ENCODE results near the gene XKRX. TPM values are rescaled to one million over a fixed set of nuclear protein-coding genes. Genes with fewer than 3 reads are reported as not detected.

The XKRX gene
- total RNA-seq, 1 experiment from 2014 or later = not detected

DNA sequence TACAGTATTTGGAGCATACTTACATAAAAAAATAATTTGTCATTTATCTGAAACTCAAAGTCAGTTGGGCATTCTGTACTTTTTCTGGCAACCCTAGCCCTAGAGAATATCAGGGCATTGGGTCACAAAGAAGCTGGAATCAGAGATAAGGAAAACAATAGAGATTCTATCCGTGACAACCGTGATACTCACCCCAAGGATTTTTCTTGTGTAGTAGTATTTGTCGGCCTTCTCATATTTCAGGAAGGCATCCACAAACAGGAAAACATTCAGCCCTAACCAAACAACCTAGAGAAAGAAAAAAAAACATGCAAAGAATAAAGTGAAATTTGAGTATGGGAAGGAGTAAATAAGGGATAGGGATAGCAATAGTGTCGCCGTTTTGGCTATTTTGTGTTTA is 58.2 kb downstream of the XKRX start:
- Histone ChIP-seq H3K9me3 (ENCODE audit: low read depth, low read length, poor library complexity, severe bottlenecking) (no peaks in the 10 kb centered on the region), H3K27ac (ENCODE audit: low read depth, low read length, poor library complexity, severe bottlenecking) (no peak overlapping the region), H3K4me3 (ENCODE audit: low read depth, low read length, poor library complexity, severe bottlenecking) (no peak overlapping the region), H3K36me3 (ENCODE audit: insufficient read depth, low read length, poor library complexity, severe bottlenecking) (no peaks in the 10 kb centered on the region), H3K27me3 (replicated peaks; ENCODE audit: insufficient read depth, low read depth, low read length, poor library complexity) (peaks cover 6% of the 10 kb centered on the region), H3K4me1 (ENCODE audit: insufficient read depth, low read length, poor library complexity, severe bottlenecking) (no peaks in the 10 kb centered on the region)
- intact Hi-C loops (cut with micrococcal nuclease; ENCODE audit: unreplicated experiment) = no loop called here
- CTCF ChIA-PET = no interaction called here
- TF ChIP-seq EZH2 (IDR thresholded peaks at IDR 0.05; ENCODE audit: borderline replicate concordance, low read depth, low read length, poor library complexity, severe bottlenecking) = no peak
- POLR2A ChIA-PET (ENCODE audit: low non-redundant PET) = no interaction called here
- BruUV-seq (replicated peaks) = no TSS peak
- DNase-seq (ENCODE audit: low spot score) = no peak

DNA sequence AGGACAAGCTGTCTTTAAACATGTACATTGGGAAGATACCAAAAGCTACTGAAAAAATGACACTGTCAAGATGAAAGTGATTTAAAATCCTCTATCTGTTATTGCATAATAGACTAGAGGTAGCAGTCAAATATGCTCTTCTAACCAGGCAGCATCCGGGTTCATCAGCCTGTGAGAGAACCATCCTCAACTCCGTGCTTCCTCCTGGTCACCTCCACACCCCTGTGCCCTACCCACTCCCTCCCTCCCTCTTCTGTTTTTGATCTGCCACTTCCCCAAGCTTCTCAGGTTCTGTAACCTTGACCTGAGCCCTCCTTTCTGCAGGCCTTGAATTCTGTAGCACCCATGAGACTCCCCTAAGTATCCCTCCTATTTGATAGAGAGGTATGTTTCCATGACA is 60.4 kb downstream of the XKRX start:
- Histone ChIP-seq H3K4me3 (ENCODE audit: low read depth, low read length, poor library complexity, severe bottlenecking) (no peak overlapping the region), H3K36me3 (ENCODE audit: insufficient read depth, low read length, poor library complexity, severe bottlenecking) (no peaks in the 10 kb centered on the region), H3K27ac (ENCODE audit: low read depth, low read length, poor library complexity, severe bottlenecking) (no peak overlapping the region), H3K9me3 (ENCODE audit: low read depth, low read length, poor library complexity, severe bottlenecking) (no peaks in the 10 kb centered on the region), H3K27me3 (replicated peaks; ENCODE audit: insufficient read depth, low read depth, low read length, poor library complexity) (no peaks in the 10 kb centered on the region), H3K4me1 (ENCODE audit: insufficient read depth, low read length, poor library complexity, severe bottlenecking) (no peaks in the 10 kb centered on the region)
- BruUV-seq (replicated peaks) = no TSS peak
- ChIA-PET CTCF (no interaction called here), POLR2A (ENCODE audit: low non-redundant PET) (no interaction called here)
- TF ChIP-seq, protein P1, sequence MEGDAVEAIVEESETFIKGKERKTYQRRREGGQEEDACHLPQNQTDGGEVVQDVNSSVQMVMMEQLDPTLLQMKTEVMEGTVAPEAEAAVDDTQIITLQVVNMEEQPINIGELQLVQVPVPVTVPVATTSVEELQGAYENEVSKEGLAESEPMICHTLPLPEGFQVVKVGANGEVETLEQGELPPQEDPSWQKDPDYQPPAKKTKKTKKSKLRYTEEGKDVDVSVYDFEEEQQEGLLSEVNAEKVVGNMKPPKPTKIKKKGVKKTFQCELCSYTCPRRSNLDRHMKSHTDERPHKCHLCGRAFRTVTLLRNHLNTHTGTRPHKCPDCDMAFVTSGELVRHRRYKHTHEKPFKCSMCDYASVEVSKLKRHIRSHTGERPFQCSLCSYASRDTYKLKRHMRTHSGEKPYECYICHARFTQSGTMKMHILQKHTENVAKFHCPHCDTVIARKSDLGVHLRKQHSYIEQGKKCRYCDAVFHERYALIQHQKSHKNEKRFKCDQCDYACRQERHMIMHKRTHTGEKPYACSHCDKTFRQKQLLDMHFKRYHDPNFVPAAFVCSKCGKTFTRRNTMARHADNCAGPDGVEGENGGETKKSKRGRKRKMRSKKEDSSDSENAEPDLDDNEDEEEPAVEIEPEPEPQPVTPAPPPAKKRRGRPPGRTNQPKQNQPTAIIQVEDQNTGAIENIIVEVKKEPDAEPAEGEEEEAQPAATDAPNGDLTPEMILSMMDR (conservative IDR thresholded peaks at IDR 0.05; ENCODE audit: low read depth, low read length) = no peak
- no peak for TF ChIP-seq EZH2 (IDR thresholded peaks at IDR 0.05; ENCODE audit: borderline replicate concordance, low read depth, low read length, poor library complexity, severe bottlenecking)
- DNase-seq (ENCODE audit: low spot score) = no peak
- intact Hi-C loops (cut with micrococcal nuclease; ENCODE audit: unreplicated experiment) = no loop called here

DNA sequence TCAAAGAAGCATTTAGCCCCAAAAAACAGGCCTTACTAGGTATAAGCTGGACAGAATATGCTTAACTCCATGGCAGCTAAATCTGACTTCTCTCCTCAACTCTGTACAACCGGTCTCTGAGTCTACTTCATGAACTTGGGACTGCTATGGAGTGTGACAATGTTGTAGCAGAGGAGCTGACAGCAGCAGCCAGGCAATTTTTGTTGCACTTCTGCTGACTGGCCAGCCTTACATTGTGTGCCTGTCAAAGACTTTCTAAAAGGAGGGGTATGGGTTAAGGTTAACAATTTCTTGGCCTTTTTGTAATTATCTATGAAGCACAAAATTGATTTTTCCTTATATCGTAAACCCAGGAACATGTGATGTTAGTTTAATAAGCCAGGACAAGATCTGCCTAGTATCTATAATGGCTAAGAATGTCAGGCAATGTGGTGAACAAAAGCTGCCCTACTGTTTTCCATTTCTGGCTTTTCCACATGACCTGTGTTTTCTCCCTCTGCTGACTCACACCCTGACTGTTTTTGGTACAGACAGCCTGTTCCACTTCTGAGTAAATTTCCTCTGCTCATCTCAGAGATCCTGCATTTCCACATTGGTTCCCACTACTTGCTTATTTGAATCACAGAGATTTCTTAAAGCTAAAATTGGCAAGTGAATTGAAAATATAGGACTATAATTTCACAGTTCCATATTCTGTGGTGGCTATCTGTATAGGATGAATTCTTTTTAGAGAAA is 63.9 kb downstream of the XKRX start:
- ChIA-PET CTCF (no interaction called here), POLR2A (ENCODE audit: low non-redundant PET) (no interaction called here)
- no peaks in the 10 kb centered on the region for H3K27me3 ChIP-seq (replicated peaks; ENCODE audit: insufficient read depth, low read depth, low read length, poor library complexity)
- DNase-seq (ENCODE audit: low spot score) = no peak
- intact Hi-C loops (cut with micrococcal nuclease; ENCODE audit: unreplicated experiment) = no loop called here
- no peak overlapping the region for H3K4me3 ChIP-seq (ENCODE audit: low read depth, low read length, poor library complexity, severe bottlenecking)
- no peak overlapping the region for H3K27ac ChIP-seq (ENCODE audit: low read depth, low read length, poor library complexity, severe bottlenecking)
- TF ChIP-seq EZH2 (IDR thresholded peaks at IDR 0.05; ENCODE audit: borderline replicate concordance, low read depth, low read length, poor library complexity, severe bottlenecking) = no peak
- TF ChIP-seq, protein P1 (conservative IDR thresholded peaks at IDR 0.05; ENCODE audit: low read depth, low read length) = no peak
- no TSS peak for BruUV-seq (replicated peaks)
- H3K36me3 ChIP-seq (ENCODE audit: insufficient read depth, low read length, poor library complexity, severe bottlenecking) = no peaks in the 10 kb centered on the region
- H3K4me1 ChIP-seq (ENCODE audit: insufficient read depth, low read length, poor library complexity, severe bottlenecking) = no peaks in the 10 kb centered on the region
- H3K9me3 ChIP-seq (ENCODE audit: low read depth, low read length, poor library complexity, severe bottlenecking) = no peaks in the 10 kb centered on the region

Other genes with a start within 250 kb of the XKRX start
- gene SYTL4, start 196.8 kb downstream of the XKRX start, total RNA-seq (2021) = 2.3 and 3.2 TPM in 2 replicates
- 39.2 and 41.3 TPM in 2 replicates for gene CSTF2, start 108.5 kb downstream of the XKRX start, total RNA-seq (2021)
- not detected in 2 replicates for gene NOX1, start 54.6 kb downstream of the XKRX start, total RNA-seq (2021)
- gene ARL13A, start 40.8 kb upstream of the XKRX start, total RNA-seq (2021) = not detected in 2 replicates
- gene TRMT2B, start 123.2 kb upstream of the XKRX start, total RNA-seq (2021) = 20.8 and 21.3 TPM in 2 replicates
- 0.21 and 0.31 TPM in 2 replicates for gene TMEM35A, start 150.0 kb upstream of the XKRX start, total RNA-seq (2021)
- gene CENPI, start 169.3 kb upstream of the XKRX start, total RNA-seq (2021) = 34.8 and 40.9 TPM in 2 replicates